Hepatocyte (in vitro differentiated cells): ENCODE results near the gene HS6ST1.

Experiments
- EZH2 ChIP-seq: fragments of 200-600 bp; sonication (generic); IDR thresholded peaks from 2 replicates; pipeline ENCODE4 v1.6.1; 2016; ENCODE audit warnings: antibody characterized with exemption, mild to moderate bottlenecking, borderline replicate concordance
- EZH2phosphoT487 ChIP-seq: fragments of 200-600 bp; sonication (generic); IDR thresholded peaks from one replicate; pipeline ENCODE4 v1.6.1; 2018; ENCODE audit warnings: antibody characterized with exemption, mild to moderate bottlenecking, low read depth, moderate library complexity; ENCODE audit not compliant: unreplicated experiment, severe bottlenecking
- TF ChIP-seq, protein P1 (sequence below): fragments of 200-600 bp; sonication (generic); IDR thresholded peaks from 2 replicates; pipeline ENCODE4 v1.5.1; 2016; ENCODE audit warnings: antibody characterized with exemption, mild to moderate bottlenecking; ENCODE audit not compliant: poor library complexity

DNA sequence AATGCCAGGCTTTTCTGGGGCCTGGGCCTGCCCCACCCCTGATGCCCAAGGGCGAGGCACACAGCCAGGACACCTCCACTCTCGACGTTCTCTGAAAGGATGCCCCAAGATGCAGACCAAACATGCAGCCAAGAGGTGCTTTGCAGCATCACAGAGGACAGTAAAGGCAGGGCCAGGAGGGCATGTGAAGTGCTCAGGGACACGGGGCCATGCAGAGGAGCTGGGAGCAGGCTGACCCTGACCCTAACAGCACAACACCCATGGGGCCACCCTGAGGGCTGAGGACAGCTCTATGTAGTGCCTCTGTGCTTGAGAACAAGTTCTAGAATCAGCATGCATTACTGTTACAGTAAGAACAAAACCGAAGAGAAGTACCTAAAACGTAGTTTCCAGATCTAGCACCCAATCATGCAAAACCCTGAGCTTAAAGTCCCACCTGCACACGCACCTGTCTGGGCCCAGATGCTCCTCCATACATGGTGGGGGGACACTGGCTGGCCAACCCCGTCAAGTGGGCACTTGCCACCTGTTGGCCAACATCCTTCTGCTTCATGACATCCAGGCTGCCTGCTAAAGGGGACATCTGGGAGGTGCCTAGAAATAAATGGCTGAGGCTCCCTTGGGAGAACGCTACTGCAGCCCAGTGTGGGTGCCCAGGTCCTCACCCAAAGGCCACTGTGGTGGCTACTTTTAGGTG, 15.4 kb downstream of the HS6ST1 start:
- TF ChIP-seq EZH2 (no peak), EZH2phosphoT487 (no peak)
- TF ChIP-seq, protein P1, sequence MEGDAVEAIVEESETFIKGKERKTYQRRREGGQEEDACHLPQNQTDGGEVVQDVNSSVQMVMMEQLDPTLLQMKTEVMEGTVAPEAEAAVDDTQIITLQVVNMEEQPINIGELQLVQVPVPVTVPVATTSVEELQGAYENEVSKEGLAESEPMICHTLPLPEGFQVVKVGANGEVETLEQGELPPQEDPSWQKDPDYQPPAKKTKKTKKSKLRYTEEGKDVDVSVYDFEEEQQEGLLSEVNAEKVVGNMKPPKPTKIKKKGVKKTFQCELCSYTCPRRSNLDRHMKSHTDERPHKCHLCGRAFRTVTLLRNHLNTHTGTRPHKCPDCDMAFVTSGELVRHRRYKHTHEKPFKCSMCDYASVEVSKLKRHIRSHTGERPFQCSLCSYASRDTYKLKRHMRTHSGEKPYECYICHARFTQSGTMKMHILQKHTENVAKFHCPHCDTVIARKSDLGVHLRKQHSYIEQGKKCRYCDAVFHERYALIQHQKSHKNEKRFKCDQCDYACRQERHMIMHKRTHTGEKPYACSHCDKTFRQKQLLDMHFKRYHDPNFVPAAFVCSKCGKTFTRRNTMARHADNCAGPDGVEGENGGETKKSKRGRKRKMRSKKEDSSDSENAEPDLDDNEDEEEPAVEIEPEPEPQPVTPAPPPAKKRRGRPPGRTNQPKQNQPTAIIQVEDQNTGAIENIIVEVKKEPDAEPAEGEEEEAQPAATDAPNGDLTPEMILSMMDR = no peak
